Inferior parietal cortex (tissue), 1 donor: Measurements from ENCODE around the gene ANKRD18B.
A peak's percentile ranks its signal among the peaks of the same experiment; 100 is the strongest.
"Not testable (repeated sequence)": the region's sequence is repeated elsewhere in the genome, so short reads cannot be mapped to it uniquely, and the experiment has no call there.

Experiments
- DNase-seq: peaks from one replicate; pipeline ENCODE4 v3.0.0-alpha.2; 2016; ENCODE audit errors: extremely low spot score

ANKRD18B gene

DNA sequence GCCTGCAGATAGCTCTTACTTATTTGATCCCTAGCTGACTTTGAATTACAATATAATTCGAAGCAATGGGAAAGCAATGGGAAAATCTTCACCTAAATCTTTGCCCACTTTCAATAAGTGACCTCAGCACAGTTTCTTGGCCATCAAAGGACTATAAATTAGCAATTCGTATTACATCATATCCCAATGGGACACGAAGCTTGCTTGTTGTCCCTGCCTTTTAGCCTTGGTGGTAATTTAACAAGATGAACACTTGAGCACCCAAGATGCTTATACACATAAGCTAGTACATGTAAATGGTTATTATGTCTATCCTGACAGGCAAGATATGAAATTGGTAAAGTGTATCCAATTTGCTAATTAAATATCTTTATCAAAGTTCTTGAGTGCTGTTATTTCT lies 9.9 kb downstream of the ANKRD18B start:
- not testable (repeated sequence) for DNase-seq

DNA sequence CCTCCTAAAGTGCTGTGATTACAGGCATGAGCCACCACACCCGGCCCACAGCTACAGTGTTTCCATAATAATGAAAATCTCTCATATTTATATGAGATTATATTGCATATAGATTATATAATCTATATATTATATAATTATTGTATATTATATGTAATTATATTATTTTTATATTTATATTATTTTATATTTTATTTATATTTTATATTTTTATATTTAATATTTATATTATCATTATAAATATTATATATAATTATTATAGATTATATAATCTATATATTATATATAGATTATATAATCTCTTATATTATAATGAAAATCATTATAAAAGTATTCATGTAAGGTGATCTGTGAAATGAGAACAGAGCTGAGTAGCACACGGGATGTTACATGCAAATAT lies 11.5 kb downstream of the ANKRD18B start:
- no peak for DNase-seq

DNA sequence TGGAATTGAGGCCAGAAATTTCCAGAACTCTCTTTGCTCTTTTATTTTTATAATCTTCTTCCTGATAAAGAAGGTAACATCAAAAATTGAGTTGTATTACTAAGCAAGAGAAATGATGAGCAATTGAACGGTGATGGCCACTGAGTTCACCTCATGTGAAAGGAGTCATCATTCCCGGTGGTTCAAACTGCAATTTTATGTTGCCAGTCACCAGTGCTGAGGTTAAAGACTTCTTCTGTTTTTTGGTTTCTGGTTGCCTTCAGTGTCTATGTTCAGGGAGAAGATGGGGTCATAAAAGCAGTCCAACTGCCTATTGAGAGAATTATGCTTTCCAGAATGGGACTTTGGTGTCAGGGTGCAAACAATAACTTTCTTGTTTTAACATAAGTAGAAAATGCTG lies 19.4 kb downstream of the ANKRD18B start:
- not testable (repeated sequence) for DNase-seq

DNA sequence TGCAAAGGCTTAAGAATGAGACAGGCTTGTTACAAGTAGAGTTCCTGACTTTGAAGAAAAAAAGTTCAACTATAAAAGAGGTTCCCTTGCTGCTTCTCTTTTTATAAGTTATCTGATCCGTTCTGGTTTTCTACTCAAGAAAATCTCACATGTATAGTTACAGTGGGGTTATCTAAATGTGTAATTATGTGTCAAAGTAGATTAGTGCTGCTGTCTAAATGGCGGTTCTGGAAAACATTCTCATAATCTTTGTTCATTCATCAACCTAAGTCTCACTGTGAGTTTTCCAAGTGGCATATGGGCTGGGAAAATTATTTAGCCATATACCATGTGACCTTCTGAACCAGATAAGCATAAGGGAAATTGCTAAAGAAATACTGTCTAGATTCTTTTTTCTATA lies 21.7 kb downstream of the ANKRD18B start:
- not testable (repeated sequence) for DNase-seq

DNA sequence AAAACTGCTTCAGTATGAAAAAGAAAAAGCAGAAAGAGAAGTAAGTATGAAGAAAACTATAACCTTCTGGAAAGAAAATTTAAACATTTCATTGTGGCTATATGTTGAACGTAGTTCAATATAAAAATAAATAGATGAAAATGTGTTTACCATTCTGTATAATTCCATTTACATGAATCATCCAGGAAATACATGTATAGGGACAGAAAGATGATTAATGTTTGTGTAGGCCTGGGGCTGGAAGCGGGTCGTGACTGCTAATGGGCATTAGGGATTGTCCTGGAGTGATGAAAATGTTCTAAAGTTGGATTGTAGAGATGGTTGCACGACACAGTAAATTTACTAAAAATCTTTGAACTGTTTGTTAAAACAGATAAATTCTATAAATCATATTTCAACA lies 24.8 kb downstream of the ANKRD18B start:
- not testable (repeated sequence) for DNase-seq

DNA sequence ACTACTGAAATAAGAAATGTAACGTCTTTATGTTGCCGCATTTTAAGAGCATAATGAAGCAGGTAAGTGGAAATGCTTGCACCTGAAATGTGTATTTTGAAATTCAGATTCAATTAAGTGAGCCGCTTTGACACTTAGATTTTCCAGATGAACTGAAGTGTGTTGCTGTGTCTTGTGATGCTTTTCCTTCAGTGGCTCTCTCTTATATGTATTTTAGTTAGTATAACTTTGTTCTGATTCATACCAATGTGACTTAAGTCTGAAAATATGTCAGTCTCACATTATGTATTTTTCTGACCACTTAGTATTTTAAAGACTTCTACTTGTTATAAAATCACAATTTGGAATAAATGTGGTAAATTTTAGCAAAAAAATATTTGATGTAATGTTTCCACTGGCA lies 25.4 kb downstream of the ANKRD18B start:
- DNase-seq = not testable (repeated sequence)

DNA sequence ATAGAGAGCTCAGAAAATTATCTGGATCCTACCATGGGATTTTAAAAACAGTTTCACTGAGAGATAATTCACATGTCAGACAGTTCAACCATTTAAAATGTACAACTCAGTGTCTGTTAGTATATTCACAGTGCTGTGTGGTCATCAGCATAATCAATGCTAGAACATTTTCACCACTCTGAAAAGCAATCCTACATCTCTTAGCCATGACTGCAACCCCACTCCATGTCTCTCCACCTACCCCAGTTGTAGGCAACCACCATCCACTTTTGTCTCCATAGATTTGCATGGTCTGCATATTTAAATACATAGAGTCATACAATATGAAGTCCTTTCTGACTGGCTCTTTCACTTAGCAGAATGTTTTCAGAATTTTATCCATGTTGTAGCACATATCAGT lies 27.1 kb downstream of the ANKRD18B start:
- DNase-seq = not testable (repeated sequence)

DNA sequence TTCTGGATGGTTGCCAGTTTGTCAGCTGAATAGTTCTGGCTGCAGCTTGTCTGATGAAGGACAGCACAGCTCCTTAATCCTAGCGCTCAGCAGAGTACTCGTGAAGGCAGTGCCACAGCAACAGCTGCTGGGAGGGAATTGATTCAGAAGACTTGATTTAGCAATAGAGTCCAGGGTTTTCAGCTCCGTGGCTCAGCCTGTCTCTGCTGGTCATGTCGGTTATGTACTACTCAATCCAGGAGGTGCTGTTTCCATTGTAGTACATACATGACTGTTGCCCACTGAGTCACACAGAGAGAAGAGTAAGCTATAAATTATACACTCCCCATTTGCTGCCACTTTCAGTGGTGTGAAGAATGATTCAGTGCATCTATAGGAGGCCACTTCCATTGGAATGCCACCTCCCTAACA lies 28.3 kb downstream of the ANKRD18B start:
- not testable (repeated sequence) for DNase-seq

DNA sequence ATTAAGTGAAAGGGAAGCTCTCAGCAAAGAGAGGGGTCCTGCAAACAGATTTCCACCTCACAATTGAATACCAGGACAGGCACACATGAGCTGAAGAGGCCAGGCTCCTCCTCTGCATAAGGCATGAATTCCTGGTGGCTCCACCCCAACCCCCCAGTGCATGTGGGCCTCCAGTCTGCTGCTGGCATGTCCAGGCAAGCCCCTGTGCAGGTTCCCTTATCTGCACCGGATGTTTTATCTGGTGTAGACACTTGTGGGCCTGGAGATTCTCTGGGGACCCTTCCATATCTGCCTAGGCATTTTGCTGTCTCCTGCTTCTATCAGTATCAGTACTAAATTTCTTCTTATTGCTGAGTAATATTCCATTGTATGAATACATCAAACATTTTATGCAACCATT lies 36.2 kb downstream of the ANKRD18B start:
- DNase-seq = not testable (repeated sequence)

DNA sequence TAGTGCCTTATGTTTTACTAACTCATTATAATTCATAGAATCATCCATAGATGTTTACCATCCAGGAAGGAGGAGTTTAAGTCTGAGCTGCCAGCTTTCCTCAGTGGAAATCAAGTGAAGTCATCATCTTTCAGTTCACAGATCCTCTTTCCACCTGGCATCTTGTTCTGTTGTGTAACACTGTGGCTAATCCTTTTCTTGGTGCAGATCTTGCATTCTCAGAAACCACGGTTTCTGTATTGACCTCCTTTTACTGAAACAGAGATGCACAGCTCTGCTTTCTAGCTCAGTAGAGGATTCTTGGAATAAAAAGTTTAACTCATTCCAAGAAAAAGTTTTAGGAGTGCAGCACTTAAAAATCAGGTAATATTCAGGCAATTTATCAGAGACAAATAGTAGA lies 38.1 kb downstream of the ANKRD18B start:
- DNase-seq = peak; percentile 31

DNA sequence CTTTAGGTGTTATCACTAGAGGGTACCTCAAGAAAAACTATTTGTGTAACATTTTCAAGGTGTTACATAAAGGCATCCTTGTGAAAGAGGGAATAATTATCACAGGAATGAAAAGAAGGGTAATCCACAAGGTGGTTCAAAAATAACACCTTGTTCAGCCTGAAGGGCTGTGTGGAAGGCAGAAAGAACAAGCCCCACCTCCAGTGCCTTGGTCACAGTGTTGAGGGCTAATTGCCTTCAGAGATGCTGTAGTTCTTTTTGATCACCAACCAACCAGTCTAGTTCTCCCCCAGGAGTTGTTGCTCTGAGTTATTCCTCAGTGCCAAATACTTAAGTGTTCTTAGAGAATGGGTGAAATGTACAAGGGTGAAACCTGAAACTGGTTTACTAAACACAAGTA lies 43.7 kb downstream of the ANKRD18B start:
- not testable (repeated sequence) for DNase-seq

DNA sequence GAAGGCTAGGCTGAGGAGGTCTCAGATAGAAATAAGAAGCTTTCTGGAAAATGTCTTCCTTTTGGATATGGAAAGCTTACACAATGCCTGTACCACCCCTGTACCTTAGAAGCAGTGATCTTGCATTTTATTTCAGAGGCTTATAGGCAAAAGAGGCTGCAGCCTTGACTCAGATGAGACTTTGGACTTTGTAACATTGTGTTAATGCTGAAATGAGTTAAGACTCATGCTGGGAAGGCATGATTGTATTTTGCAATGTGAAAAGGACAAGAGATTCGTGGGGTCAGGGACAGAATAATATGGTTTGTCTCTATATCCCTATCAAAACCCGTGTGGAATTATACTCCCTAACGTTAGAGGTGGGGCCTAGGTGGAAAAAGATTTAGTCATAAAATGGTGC lies 53.7 kb downstream of the ANKRD18B start:
- DNase-seq = not testable (repeated sequence)

DNA sequence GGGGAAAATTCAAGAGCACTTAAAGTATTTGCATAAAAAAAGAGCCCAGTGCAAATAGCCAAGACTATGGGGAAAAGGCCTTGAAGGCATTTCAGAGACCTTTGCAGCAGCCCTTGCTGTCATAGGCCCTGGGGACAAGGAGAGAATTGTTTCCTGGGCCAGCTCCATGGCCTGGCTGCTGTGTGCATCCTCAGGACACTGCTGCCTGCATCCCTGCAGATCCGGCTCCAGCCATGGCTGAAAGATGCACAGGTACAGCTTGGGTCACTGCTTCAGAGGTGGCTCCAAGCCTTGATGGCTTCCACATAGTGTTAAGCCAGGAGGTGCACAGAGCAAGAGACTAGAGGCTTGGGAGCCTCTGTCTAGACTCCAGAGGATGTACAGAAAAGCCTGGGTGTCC lies 55.9 kb downstream of the ANKRD18B start:
- not testable (repeated sequence) for DNase-seq

DNA sequence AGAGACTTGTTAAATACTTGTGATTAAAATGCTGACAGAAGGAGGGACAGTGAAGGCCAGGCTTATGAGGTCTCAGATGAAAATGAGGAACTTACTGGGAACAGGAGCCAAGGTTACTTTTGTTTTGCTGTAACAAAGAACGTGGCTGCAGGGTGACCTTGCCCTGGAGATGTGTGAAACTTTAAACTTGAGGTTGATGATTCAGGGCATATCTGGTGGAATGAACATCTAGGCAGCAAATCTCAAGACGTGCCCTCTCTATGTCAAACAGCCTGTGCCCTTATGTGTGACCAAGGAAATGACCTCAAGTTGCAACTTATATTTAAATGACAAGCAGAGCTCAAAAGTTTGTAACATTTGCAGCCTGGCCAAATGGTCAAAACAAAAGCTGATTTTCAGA lies 58.6 kb downstream of the ANKRD18B start:
- not testable (repeated sequence) for DNase-seq

DNA sequence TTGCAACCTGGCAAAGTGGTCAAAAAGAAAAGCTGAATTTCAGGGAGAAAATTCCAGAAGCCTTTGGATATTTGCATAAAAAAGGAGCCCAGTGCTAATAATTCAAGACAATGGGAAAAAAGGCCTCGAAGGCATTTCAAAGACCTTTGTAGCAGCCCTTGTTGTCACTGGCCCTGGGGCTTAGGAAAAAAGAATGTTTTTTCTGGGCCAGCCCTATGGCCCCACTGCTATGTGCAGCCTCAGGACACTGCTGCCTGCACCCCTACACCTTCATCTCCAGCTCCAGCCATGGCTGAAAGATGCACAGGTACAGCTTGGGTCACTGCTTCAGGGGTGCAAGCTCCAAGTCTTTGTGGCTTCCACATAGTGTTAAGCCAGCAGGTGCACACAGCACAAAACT lies 62.1 kb downstream of the ANKRD18B start:
- not testable (repeated sequence) for DNase-seq

DNA sequence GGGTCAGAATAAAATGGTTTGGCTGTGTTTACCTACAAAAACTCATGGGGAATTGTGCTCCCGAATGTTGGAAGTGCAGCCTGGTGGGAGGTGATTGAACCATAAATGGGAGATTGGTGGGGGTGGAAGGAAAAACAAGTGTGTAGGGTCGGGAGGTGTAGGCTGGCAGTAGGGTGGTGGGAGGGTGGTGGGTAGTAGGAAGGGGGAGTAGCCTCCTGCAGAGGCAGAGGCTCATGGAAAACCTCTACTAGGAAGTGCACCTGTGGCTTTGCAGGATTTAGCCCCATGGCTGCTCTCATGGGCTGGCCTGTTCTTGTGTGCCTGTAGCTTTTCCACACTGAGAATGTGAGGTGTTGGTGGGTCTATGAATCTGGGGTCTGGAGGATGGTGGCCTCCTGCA lies 63.7 kb downstream of the ANKRD18B start:
- DNase-seq = not testable (repeated sequence)

DNA sequence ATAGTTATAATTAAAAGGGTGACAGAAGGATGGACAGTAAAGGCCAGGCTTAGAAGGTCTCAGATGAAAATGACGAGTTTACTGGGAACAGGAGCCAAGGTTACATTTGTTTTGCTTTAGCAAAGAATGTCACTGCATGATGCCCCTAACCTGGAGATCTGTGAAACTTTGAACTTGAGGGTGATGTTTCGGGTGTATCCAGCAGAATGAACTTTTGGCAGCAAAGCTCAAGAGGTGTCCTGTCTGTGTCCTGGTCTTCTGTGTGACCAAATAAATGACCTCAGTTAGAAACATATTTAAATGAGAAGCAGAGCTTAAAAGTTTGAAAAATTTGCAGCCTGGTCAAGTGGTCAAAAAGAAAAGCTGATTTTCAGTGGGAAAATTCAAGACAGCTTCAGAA lies 64.8 kb downstream of the ANKRD18B start:
- DNase-seq = not testable (repeated sequence)

DNA sequence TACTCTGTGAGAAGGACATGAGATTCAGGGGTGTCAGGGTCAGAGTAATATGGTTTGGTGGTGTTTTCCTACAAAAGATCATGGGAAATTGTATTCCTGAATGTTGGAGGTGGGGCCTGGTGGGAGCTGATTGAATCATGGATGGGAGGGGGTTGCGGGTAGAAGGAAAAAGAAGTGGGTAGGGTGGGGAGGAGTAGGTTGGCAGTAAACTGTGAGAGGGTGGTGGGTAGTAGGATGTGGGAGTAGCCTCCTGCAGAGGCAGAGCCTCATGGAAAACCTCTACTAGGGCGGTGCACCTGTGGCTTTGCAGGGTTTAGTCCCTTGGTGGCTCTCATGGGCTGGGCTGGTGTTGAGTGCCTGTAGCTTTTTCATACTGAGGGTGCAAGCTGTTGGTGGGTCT lies 66.8 kb downstream of the ANKRD18B start:
- not testable (repeated sequence) for DNase-seq

DNA sequence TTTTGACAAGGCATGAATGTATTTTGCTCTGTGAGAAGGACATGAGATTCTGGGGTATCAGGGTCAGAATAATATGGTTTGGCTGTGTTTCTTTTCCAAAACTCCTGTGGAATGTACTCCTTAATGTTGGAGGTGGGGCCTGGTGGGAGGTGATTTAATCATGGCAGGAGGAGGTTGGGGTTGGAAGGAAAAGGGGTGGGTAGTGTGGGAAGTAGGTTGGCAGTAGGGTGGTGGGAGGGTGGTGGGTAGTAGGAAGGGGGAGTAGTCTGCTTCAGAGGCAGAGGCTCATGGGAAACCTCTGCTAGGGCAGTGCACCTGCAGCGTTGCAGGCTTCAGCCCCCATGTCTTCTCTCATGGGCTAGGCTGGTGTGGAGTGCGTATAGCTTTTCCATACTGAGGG lies 72.9 kb downstream of the ANKRD18B start:
- DNase-seq = not testable (repeated sequence)

DNA sequence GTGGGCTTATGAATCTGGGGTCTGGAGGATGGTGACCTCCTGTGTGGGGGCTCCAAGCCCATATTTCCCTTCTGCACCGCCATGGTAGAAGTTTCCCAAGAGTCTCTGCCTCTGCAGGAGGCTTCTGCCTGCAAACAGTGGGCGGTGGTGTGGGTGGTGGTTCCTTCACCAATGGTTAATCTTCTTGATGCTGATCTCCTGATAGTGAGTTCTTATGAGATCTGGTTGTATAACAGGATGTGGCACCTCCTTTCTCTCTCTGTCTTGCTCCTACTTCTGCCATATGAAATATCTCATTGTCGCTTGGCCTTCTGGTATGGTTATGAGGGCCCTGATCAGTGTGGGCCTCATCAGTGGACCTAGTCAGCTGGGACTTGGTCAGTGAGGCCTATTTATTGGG lies 73.3 kb downstream of the ANKRD18B start:
- not testable (repeated sequence) for DNase-seq

DNA sequence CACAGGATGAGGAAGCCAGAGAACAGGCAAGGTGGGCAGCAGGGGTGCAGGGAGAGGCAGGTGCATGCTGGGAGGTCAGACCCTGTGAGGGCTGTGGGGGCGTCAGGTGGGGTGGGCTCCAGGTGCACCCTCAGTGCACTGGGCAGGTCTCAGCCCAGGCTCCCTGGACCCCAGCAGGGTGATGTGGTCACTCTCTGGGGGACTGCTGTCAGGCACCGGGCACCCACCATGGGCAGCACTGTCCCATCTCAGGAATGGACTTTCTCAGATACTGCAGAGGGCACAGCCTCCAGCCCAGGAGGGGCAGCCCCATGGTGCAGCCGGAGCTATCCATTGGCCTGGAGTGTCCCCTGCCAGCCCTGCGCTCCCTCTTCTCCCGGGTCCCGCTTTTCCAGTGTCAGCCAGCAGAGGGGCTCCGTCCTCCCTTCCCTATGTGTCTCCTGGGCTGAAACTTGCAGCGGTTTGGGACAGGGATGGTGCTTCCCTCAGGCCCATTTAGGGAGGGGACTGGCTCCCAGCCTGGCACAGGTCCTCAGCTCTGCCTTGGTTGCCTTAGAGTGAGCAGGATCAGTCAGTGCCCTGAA lies 74.8 kb downstream of the ANKRD18B start:
- DNase-seq = not testable (repeated sequence)

DNA sequence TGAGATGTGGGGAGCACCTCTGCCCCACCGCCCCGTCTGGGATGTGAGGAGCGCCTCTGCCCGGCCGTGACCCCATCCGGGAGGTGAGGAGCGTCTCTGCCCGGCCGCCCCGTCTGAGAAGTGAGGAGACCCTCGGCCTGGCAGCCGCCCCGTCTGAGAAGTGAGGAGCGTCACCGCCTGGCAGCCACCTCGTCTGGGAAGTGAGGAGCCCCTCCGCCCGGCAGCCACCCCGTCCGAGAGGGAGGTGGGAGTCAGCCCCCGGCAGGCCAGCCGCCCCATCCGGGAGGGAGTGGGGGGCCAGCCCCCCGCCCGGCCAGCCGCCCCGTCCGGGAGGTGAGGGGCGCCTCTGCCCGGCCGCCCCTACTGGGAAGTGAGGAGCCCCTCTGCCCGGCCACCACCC lies 76.9 kb downstream of the ANKRD18B start:
- not testable (repeated sequence) for DNase-seq

DNA sequence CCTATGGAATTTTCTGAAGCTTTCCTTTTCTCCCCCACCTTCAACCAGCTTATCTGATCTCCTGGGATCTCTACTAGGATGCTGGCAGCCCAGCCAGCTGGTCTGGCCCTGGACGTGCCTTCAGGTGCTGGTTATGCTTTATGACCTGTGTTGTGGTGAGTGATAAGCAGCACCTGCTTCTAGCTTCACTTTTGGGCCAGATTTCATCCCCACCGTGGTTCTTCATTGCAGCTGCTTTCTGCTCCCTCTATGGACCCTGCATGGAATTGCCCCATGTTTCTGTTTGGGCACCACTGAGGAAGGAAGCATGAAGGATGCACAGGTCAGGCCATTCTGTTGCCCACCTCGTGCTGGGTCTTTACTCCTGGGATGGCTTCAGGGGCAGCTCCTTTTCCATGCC lies 80.2 kb downstream of the ANKRD18B start:
- not testable (repeated sequence) for DNase-seq

DNA sequence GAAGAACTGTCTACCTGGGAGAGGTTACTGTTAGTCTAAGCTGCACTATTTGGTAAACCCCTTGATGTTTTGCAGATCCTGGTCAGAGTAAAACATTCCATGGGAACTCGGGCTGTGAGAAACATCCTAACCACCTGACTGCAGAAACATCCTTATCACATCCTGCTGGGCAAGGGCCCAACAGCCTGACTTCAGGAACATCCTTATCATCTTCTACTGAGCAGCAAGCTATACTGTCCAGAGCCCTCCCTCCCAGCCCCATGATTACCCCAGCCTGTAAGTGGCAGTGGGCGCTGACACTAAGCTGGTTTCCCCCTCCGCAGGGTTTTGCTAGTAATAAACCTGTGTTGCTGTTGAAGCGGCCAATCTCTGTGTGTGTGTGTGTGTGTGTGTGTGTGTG lies 80.9 kb downstream of the ANKRD18B start:
- DNase-seq = not testable (repeated sequence)
